T-helper 9 cell (primary cell): ENCODE measurements around the gene TBX5.

Experiments
- DNase-seq: peaks from one replicate; pipeline ENCODE4 v3.0.0-alpha.2; 2020

The TBX5 gene

DNA sequence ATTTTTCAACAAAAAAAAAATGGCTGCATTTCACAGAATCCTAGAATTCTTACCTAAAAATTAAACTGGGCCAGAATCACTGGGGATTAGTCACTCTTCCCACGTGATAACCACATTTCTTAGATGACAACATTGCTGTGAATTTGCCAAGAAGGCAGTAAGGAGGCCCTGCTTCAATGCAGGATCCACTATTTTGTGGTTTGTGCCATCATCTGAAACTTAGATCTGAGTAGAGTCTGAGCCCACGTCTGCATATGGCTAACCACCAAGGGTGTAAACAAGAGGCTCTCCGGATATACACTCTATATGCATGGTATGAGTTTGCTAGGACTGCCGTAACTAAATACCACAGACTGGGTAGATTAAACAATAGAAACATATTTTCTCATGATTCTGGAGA lies 24.4 kb upstream of the TBX5 start:
- no peak for DNase-seq

DNA sequence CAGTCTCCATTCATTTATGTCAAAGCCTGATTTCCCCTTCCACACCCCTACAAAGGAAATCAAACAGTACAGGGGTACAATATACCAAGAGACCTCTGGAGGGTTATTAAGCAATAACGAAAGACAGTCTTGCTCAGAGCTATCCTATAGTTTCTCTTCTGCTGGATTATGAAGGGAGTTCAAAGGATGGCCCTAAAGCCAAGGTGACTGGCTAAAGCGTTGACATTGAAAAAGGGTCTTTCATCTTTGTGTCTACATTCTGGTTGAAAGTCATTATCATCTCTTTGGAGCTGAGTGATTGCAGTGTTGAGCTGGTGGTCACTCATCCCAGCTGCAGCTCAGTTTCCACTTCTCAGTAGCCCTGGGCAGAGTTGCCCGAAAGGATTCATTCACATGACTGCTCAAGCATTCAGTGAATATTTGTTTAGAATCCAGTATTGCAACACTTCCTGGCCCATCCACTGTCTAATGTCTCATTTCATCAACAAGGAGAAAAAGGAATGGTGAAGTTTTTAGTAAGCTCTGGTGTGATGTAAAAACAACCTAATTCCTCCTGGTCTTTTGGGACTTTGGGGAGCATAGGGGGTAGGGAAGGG lies 19.2 kb upstream of the TBX5 start:
- DNase-seq: no peak

- no peak for DNase-seq
Observed at GRCh38 chr12:114420944-114421335, 15.0 kb upstream of the TBX5 start.

GRCh38 chr12:114420182-114420943 lies 14.4 kb upstream of the TBX5 start:
- DNase-seq: no peak

DNA sequence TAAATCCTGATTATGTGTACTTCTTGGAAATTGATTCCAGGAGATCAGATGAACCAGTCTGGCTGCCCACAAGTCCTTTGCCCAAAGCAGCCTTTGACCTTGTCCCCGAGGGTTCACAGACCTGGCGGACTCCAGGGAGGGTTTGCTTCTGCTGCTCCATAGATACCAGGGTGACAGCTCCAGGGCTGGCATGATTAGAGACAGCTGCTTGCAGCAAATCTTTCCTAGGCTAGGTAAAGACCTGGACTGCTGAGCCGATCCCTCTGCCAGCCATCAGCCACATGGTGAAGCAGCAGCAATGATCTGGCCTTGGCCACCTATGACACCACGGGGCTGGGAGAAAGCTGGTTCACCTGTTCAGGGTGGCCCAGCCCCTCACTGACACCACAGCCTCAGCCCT lies 10.1 kb upstream of the TBX5 start:
- no peak for DNase-seq

DNA sequence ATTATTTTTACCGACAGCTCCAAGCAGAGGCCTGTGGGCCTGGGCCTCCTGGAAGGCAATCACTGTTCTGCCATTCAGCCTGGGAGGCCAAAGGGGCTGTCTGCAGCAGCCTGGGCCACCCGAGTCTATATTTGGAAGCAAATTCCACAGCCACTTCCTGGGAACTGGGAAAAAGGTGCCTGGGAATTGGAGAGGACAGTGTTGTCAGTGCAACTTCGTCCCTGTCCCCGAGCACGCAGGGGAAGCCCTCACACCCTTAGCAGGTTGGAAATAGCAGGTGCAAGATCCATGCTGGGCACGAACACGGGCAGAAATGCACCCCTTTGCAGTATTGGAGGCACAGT lies 9.6 kb upstream of the TBX5 start:
- no peak for DNase-seq

GRCh38 chr12:114414866-114415524 lies 9.1 kb upstream of the TBX5 start:
- no peak for DNase-seq

- DNase-seq: no peak
Observed at GRCh38 chr12:114414031-114414865, 8.3 kb upstream of the TBX5 start.

DNA sequence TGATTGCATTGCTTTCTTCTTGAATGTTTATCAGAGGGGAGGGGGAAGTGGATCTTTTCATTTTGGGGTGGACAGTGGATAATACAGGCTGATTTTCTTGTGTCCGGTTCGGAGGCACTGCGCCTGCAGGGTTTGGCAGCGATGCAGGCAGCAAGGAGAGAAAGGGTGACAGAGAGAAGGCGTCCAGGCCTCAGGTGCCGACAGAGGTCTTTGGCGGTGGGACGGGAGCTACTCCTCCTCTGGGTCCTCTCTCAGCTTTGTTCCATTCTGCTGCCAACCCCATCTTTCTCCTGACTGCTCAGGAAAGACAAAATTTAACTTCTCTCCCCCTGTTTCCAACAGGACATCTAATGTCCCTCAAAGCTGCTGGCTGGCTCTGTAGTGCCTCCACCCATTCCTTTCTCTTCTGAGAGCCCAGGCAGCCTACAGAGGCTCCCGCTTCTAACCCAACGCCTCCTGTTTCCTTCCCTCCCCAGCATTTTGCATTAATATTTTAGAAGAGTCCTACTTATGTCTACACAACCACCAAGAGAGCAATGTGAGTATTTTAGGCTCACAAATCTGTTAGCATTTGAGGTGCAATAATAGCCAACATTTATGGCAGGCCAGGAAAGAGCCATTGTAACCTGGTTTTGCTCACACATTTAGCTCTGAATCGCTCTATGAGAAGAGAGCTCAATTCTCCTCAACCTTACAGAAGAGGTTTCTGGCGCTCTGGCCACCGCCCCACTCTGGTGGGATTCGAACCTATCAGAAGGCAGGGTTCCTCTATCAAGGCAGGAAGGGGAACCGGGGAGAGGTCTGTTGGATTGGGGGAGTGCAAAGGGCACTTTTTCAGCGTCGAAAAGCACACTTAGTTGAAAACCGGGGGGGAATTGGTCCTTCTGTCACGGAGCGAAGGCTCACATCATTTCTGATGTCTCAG lies 7.1 kb upstream of the TBX5 start:
- DNase-seq: no peak

DNA sequence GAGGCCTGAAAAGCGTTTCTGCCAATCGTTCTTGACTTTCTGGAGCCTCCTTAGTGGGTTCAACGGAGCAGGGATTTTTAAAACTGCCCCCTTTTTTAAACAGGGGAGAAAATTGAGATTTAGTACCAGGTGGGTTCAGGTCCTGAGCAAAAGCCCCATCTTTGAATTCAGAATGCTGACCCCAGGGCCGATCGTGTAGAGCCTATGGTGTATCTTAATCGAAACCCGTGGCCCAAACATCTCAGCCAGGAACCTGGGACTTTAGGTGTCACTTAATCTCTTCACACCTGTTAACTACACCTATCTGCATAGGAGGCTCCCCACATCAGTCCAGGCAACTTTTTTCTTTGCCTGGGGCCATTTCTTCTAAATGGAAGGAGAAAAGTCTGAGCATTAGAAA lies 6.4 kb upstream of the TBX5 start:
- DNase-seq: no peak

DNA sequence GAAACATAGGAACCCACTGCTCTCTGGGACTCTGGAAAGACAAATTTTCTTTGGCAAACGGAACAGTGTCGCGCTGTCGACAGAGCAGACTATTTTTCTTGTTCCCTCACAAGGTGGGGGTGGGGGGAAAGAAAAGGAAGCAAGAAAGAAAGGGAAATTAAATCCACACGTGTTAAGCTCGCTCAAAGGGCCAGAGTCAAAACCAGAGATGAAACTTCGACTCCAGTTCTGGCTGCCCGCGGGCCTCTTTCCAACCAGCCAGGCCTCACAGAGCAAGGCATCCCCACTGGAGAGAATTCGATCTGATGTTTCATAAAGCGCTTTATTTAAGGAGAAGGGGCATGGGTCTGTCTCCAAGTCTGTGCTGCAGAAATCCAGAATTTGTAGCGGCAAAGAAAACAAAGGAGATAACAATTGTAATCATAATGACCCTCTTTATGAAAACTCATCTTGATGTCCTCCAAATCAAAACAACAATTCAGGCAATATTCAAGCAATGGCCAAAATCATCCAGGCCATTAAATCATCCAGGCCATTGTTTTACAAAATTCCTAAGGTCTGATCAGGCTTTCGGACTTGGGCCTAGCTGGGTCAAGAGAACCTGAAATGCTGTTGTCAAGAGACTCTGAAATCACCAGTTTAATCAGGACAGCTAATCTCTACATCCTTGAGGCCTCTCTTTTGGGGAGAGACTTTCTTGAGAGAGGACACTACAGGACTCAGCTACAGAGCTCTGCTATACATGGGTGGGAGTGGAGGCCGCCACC lies 5.3 kb upstream of the TBX5 start:
- no peak for DNase-seq

GRCh38 chr12:114409852-114410600 lies 4.1 kb upstream of the TBX5 start:
- no peak for DNase-seq

DNA sequence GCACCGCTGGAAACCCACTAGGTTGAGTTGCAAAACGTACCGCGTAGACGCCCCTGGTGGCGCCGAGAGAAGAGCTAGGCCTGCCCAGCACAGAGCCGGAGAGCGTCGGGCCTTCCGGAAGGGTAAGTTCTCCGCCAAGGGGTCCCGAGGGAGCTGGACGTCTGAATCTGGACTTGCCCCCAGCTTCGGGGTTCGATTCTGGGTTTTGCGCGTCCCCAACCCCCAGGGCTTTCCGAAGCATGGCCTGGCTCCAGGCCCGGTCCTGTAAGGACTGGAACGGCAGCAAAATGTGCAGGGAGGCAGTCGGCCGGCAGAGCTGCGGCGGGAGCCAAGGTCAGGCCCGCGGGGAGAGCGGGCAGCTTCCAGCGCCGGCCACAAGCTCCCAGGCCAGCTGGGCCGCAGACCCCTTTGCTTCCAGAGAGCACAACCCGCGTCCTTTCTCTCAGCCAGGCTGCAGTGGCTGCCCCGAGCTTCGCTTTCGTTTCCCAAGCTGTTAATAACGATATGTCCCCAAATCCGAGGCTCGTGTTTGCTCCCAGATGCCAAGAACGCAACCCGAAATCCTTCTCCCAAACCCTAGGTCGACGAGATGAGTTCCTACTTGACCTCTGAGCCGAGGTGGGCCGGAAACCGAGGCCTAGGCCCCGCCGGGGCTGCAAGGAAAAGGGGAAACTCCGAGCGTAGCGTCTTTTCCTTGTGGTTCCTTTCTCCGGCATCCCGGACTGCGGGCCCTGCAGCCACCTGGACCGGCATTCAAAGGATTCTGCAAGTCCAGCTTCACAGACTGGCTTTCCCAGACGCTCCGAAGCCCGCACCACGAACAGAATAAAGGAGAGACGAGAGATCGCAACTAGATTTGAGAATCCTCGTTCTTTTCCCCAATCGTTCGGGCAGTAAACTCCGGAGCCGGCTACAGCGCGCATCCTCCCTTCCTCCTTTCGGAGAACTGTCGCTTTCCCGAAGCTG lies 3.2 kb upstream of the TBX5 start:
- no peak for DNase-seq

- DNase-seq: no peak
Observed at GRCh38 chr12:114408471-114408885, 2.5 kb upstream of the TBX5 start.

DNA sequence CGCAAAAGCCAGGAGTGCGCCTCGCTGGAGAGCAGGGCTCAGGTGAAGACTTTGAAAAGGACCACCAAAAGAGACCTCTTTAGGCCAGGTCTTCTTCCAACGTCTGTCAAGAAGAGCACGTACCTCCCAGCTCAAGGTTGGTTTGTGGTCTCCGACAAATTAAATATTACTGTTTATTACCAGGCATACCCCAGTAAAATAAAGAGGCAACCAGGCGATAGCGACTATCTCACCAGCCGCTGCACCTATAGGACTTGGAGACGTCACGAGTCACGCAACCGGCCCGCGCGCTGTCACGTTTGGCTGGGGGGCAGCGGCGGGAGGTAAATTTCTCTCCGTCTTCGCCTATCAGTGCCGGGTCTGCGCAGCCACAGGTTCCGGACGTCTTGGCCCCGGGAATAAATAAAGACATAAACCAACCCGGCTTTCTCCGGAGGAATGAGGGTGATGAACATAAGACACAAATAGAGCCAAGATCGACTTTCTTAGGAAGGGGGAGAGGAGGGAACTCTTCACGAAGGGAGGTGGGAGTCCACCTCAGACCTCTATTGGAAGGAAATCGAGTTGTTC lies 2.0 kb upstream of the TBX5 start:
- no peak for DNase-seq

GRCh38 chr12:114406984-114407841 lies 1.3 kb upstream of the TBX5 start:
- no peak for DNase-seq

- DNase-seq: no peak
Observed at GRCh38 chr12:114406316-114406983, 506 bp upstream of the TBX5 start.
